ENCODE results near the gene BCAR1. TPM values are rescaled to one million over a fixed set of nuclear protein-coding genes. Genes with fewer than 3 reads are reported as not detected.

The BCAR1 gene
- total and polyA plus RNA-seq, 2 of the 13 experiments (the other 11 are each of a cell fraction or from before 2014, with no cell fraction given): 48.1 to 51.7 TPM

- TF ChIP-seq GZF1 (CRISPR knock-in tag; IDR thresholded peaks at IDR 0.05): no peak
- TF ChIP-seq DNMT1 (CRISPR knock-in tag; IDR thresholded peaks at IDR 0.05): no peak
- TF ChIP-seq ZNF143 (CRISPR knock-in tag; IDR thresholded peaks at IDR 0.05): peak; percentile 43; the same call in 1 of the 2 replicates
- 0 out of 2 replicates have a peak, but pooled peaks have one; percentile 34 for TF ChIP-seq NFKBIZ (CRISPR knock-in tag; IDR thresholded peaks at IDR 0.05)
- no peak for TF ChIP-seq ZNF446 (CRISPR knock-in tag; IDR thresholded peaks at IDR 0.05)
- no peak for TF ChIP-seq AHDC1 (CRISPR knock-in tag; IDR thresholded peaks at IDR 0.05; ENCODE audit: borderline replicate concordance)
- peak; percentile 95 for TF ChIP-seq ZSCAN31 (CRISPR knock-in tag; IDR thresholded peaks at IDR 0.05; ENCODE audit: low read depth)
- TF ChIP-seq MIER2 (CRISPR knock-in tag; IDR thresholded peaks at IDR 0.05): peak; percentile 64; the same call in 1 of the 2 replicates
- no peak for TF ChIP-seq MEF2D (CRISPR knock-in tag; IDR thresholded peaks at IDR 0.05)
- no peak for TF ChIP-seq ZNF558 (CRISPR knock-in tag; IDR thresholded peaks at IDR 0.05; ENCODE audit: borderline replicate concordance)
- no peak for TF ChIP-seq TERF1 (CRISPR knock-in tag; IDR thresholded peaks at IDR 0.05)
- no peak for TF ChIP-seq STAT6 (CRISPR knock-in tag; IDR thresholded peaks at IDR 0.05; ENCODE audit: borderline replicate concordance)
- TF ChIP-seq ZNF12 (CRISPR knock-in tag; IDR thresholded peaks at IDR 0.05): 0 out of 2 replicates have a peak, but pooled peaks have one; percentile 35
- no peak for TF ChIP-seq GLI4 (CRISPR knock-in tag; IDR thresholded peaks at IDR 0.05; ENCODE audit: borderline replicate concordance)
- TF ChIP-seq POLR2AphosphoS5 (IDR thresholded peaks at IDR 0.05; ENCODE audit: low read depth, low read length): peak; percentile 19; the same call in 1 of the 2 replicates
- TF ChIP-seq ZNF775 (CRISPR knock-in tag; IDR thresholded peaks at IDR 0.05; ENCODE audit: borderline replicate concordance): 0 out of 2 replicates have a peak, but pooled peaks have one; percentile 30
- TF ChIP-seq PRPF4 (IDR thresholded peaks at IDR 0.05; ENCODE audit: low read depth, low read length, poor library complexity, severe bottlenecking): no peak
- TF ChIP-seq, protein P1, sequence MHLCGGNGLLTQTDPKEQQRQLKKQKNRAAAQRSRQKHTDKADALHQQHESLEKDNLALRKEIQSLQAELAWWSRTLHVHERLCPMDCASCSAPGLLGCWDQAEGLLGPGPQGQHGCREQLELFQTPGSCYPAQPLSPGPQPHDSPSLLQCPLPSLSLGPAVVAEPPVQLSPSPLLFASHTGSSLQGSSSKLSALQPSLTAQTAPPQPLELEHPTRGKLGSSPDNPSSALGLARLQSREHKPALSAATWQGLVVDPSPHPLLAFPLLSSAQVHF (CRISPR knock-in tag; IDR thresholded peaks at IDR 0.05): no peak
- no peak for TF ChIP-seq ZNF180 (CRISPR knock-in tag; IDR thresholded peaks at IDR 0.05; ENCODE audit: borderline replicate concordance, low read depth)
Observed at GRCh38 chr16:75262104-75262799, 10.8 kb upstream of the BCAR1 start (continued).

All from HepG2 (cell line).